ENCODE measurements around the gene ERMAP. TPM values are rescaled to one million over a fixed set of nuclear protein-coding genes. Genes with fewer than 3 reads are reported as not detected.

Gene ERMAP
- total RNA-seq, 4 donors from 2014 or later, result 23.7 to 36.5 (median 28.9) TPM

- H3K4me1 ChIP-seq, result peaks cover 13% of the 10 kb centered on the region in 2 donors
- no peak for DNase-seq
- intact Hi-C loops (cut with DNase I), result loop anchor here (5.0 kb wide), 1 partner anchor 50 kb away; the partner anchor contains the start of genes C1orf50 and P3H1
- TF ChIP-seq CTCF (IDR thresholded peaks at IDR 0.05) (no peak), POLR2A (IDR thresholded peaks at IDR 0.05) (no peak)
- 2% methylated on average over 6 to 7 of the region's 13 CpGs for WGBS, 2 donors
- no peaks in the 10 kb centered on the region for H3K36me3 ChIP-seq
- H3K27ac ChIP-seq, result peak overlapping the region; percentile 91 to 100 (median 97)
- no peaks in the 10 kb centered on the region for H3K27me3 ChIP-seq
- peak overlapping the region; percentile 16 to 43 (median 37) for H3K4me3 ChIP-seq (replicated peaks in 1 of 3)
- no peaks in the 10 kb centered on the region for H3K9me3 ChIP-seq
Observed at GRCh38 chr1:42817440-42817767, 482 bp downstream of the ERMAP start.

GRCh38 chr1:42817976-42818375 lies 1.1 kb downstream of the ERMAP start:
- no peak for TF ChIP-seq CTCF (IDR thresholded peaks at IDR 0.05)
- Histone ChIP-seq H3K36me3 (no peaks in the 10 kb centered on the region), H3K27ac (no peak overlapping the region), H3K27me3 (no peaks in the 10 kb centered on the region), H3K9me3 (no peaks in the 10 kb centered on the region), H3K4me3 (replicated peaks in 1 of 3) (peak overlapping the region in 1 of 3 donors; percentile 16), H3K4me1 (peaks cover 14 to 16% of the 10 kb centered on the region in 2 donors)
- WGBS, 2 donors, result 93 to 97% methylated on average over 3 of the region's 3 CpGs
- no peak for DNase-seq
- intact Hi-C loops (cut with DNase I), result loop anchor here (5.0 kb wide), 1 partner anchor 51 kb away; the partner anchor contains the start of genes C1orf50 and P3H1

GRCh38 chr1:42820813-42821212 lies 3.9 kb downstream of the ERMAP start:
- Histone ChIP-seq H3K27ac (no peak overlapping the region), H3K36me3 (no peaks in the 10 kb centered on the region), H3K9me3 (no peaks in the 10 kb centered on the region), H3K4me3 (replicated peaks in 1 of 3) (no peak overlapping the region), H3K4me1 (peaks cover 17 to 18% of the 10 kb centered on the region in 2 donors), H3K27me3 (no peaks in the 10 kb centered on the region)
- no peak for DNase-seq
- 66 to 72% methylated on average over 1 of the region's 1 CpG for WGBS, 2 donors
- intact Hi-C loops (cut with DNase I), result no loop called here
- TF ChIP-seq POLR2A (IDR thresholded peaks at IDR 0.05), result no peak
- TF ChIP-seq CTCF (IDR thresholded peaks at IDR 0.05), result no peak

GRCh38 chr1:42821690-42822089 lies 4.8 kb downstream of the ERMAP start:
- no peaks in the 10 kb centered on the region for H3K36me3 ChIP-seq
- no peaks in the 10 kb centered on the region for H3K9me3 ChIP-seq
- TF ChIP-seq POLR2A (IDR thresholded peaks at IDR 0.05) (no peak), CTCF (IDR thresholded peaks at IDR 0.05) (no peak)
- peaks cover 11 to 18% of the 10 kb centered on the region in 2 donors for H3K4me1 ChIP-seq
- WGBS, 2 donors, result 96 to 98% methylated on average over 2 of the region's 2 CpGs
- no peak overlapping the region for H3K4me3 ChIP-seq (replicated peaks in 1 of 3)
- H3K27me3 ChIP-seq, result no peaks in the 10 kb centered on the region
- intact Hi-C loops (cut with DNase I), result no loop called here
- DNase-seq, result no peak
- H3K27ac ChIP-seq, result no peak overlapping the region

- H3K36me3 ChIP-seq, result no peaks in the 10 kb centered on the region
- intact Hi-C loops (cut with DNase I), result no loop called here
- WGBS, 2 donors, result 67 to 80% methylated on average over 2 of the region's 2 CpGs
- H3K4me3 ChIP-seq (replicated peaks in 1 of 3), result no peak overlapping the region
- peaks cover 7 to 14% of the 10 kb centered on the region in 2 donors for H3K4me1 ChIP-seq
- no peaks in the 10 kb centered on the region for H3K9me3 ChIP-seq
- no peak for DNase-seq
- no peak for TF ChIP-seq POLR2A (IDR thresholded peaks at IDR 0.05)
- TF ChIP-seq CTCF (IDR thresholded peaks at IDR 0.05), result no peak
- peak overlapping the region in 1 of 3 donors; percentile 6 for H3K27ac ChIP-seq
- no peaks in the 10 kb centered on the region for H3K27me3 ChIP-seq
Observed at GRCh38 chr1:42822800-42823392, 6.0 kb downstream of the ERMAP start.

All from thyroid gland (tissue), 4 donors.